Mesenchymal stem cell (in vitro differentiated cells and primary cell): Measurements from ENCODE around the gene POLR1B. TPM values are rescaled to one million over a fixed set of nuclear protein-coding genes. Genes with fewer than 3 reads are reported as not detected.
A peak's percentile ranks its signal among the peaks of the same experiment; 100 is the strongest.

Experiments
- DNase-seq: peaks from one replicate; pipeline ENCODE4 v3.0.0-alpha.2; 2013
- H2AFZ ChIP-seq: one replicate; pipeline ENCODE4 v1.6.1; 2013; ENCODE audit warnings: low read depth, mild to moderate bottlenecking, control low read depth, inconsistent platforms, low read length, moderate library complexity
- H2AK5ac ChIP-seq: 2 replicates; pipeline ENCODE4 v1.6.1; 2013; ENCODE audit warnings: low read length, moderate library complexity, mild to moderate bottlenecking, inconsistent platforms; ENCODE audit not compliant: severe bottlenecking
- H2BK120ac ChIP-seq: one replicate; pipeline ENCODE4 v1.6.1; 2013; ENCODE audit warnings: low read depth, mild to moderate bottlenecking, inconsistent platforms, low read length, moderate library complexity
- H2BK12ac ChIP-seq, 2 experiments: one replicate each; pipeline ENCODE4 v1.6.1; 2013; ENCODE audit warnings: inconsistent platforms in 2 of 2, low read length in 2 of 2, mild to moderate bottlenecking in 2 of 2, moderate library complexity in 2 of 2, control low read depth in 1 of 2
- H2BK15ac ChIP-seq: one replicate; pipeline ENCODE4 v1.6.1; 2013; ENCODE audit warnings: mild to moderate bottlenecking, low read depth, inconsistent platforms; ENCODE audit not compliant: poor library complexity, severe bottlenecking
- H2BK5ac ChIP-seq: 2 replicates; pipeline ENCODE4 v1.6.1; 2013; ENCODE audit warnings: low read depth, mild to moderate bottlenecking, low read length, control low read depth, inconsistent platforms; ENCODE audit not compliant: poor library complexity, severe bottlenecking
- H3K14ac ChIP-seq, 2 experiments: one replicate each; pipeline ENCODE4 v1.6.1; 2013; ENCODE audit warnings: inconsistent platforms in 2 of 2, low read length in 2 of 2, control low read depth in 1 of 2, mild to moderate bottlenecking in 1 of 2, moderate library complexity in 1 of 2
- H3K18ac ChIP-seq, 2 experiments: one replicate each; pipeline ENCODE4 v1.6.1; 2013; ENCODE audit warnings: inconsistent platforms in 2 of 2, low read length in 2 of 2, control low read depth in 1 of 2, low read depth in 1 of 2, mild to moderate bottlenecking in 1 of 2
- H3K23ac ChIP-seq, 2 experiments: one replicate each; pipeline ENCODE4 v1.6.1; 2013; ENCODE audit warnings: inconsistent platforms in 2 of 2, low read length in 2 of 2, mild to moderate bottlenecking in 2 of 2, moderate library complexity in 2 of 2, control low read depth in 1 of 2
- H3K27ac ChIP-seq: 2 replicates; pipeline ENCODE4 v1.5.1; 2013; ENCODE audit warnings: mild to moderate bottlenecking, moderate library complexity, low read length, control low read depth, inconsistent platforms; ENCODE audit not compliant: poor library complexity, severe bottlenecking
- H3K27me3 ChIP-seq, 2 experiments: 2 replicates each; pipeline versions ENCODE4 v1.6.1 to v1.7.0; 2013; ENCODE audit warnings: low read length in 2 of 2, mild to moderate bottlenecking in 2 of 2, moderate library complexity in 2 of 2, control low read depth in 1 of 2, inconsistent platforms in 1 of 2; ENCODE audit not compliant: control insufficient read depth in 1 of 2, insufficient read depth in 1 of 2
- H3K36me3 ChIP-seq, 2 experiments: 2 replicates each; pipeline versions ENCODE4 v1.6.1 to v1.7.0; 2013; ENCODE audit warnings: low read length in 2 of 2, control low read depth in 1 of 2, inconsistent platforms in 1 of 2, low read depth in 1 of 2, mild to moderate bottlenecking in 1 of 2; ENCODE audit not compliant: insufficient read depth in 2 of 2, control insufficient read depth in 1 of 2
- H3K4ac ChIP-seq, 2 experiments: one replicate each; pipeline ENCODE4 v1.6.1; 2013; ENCODE audit warnings: inconsistent platforms in 2 of 2, low read length in 2 of 2, mild to moderate bottlenecking in 2 of 2, moderate library complexity in 2 of 2, control low read depth in 1 of 2, low read depth in 1 of 2
- H3K4me1 ChIP-seq: 2 replicates; pipeline ENCODE4 v1.6.1; 2013; ENCODE audit warnings: low read depth, low read length, control low read depth; ENCODE audit not compliant: control insufficient read depth, insufficient read depth
- H3K4me2 ChIP-seq: 2 replicates; pipeline ENCODE4 v1.6.1; 2013; ENCODE audit warnings: low read length, mild to moderate bottlenecking, inconsistent platforms; ENCODE audit not compliant: poor library complexity, severe bottlenecking
- H3K4me3 ChIP-seq, 2 experiments: 2 replicates each; pipeline versions ENCODE4 v1.5.1 to v1.7.0; 2013; ENCODE audit warnings: low read length in 2 of 2, mild to moderate bottlenecking in 2 of 2, control low read depth in 1 of 2, low read depth in 1 of 2; ENCODE audit not compliant: insufficient read depth in 1 of 2
- H3K79me1 ChIP-seq: replicated peaks from 2 replicates; pipeline ENCODE4 v1.6.1; 2013; ENCODE audit warnings: mild to moderate bottlenecking, control low read depth, low read length, inconsistent platforms; ENCODE audit not compliant: poor library complexity, severe bottlenecking
- H3K9ac ChIP-seq: 2 replicates; pipeline ENCODE4 v1.7.0; 2013; ENCODE audit warnings: mild to moderate bottlenecking, low read length, moderate library complexity
- H3K9me3 ChIP-seq: 2 replicates; pipeline ENCODE4 v1.7.0; 2013; ENCODE audit warnings: mild to moderate bottlenecking, low read length; ENCODE audit not compliant: control insufficient read depth
- H4K8ac ChIP-seq: one replicate; pipeline ENCODE4 v1.6.1; 2013; ENCODE audit warnings: inconsistent platforms, mild to moderate bottlenecking, low read length, moderate library complexity
- H4K91ac ChIP-seq: one replicate; pipeline ENCODE4 v1.6.1; 2013; ENCODE audit warnings: mild to moderate bottlenecking, low read length, inconsistent platforms
- WGBS: methylation state at CpG from one replicate; pipeline ENCODE4 v1.1.7; 2013; ENCODE audit warnings: mixed read lengths; 5-methylcytosine and 5-hydroxymethylcytosine counted together
- polyA plus RNA-seq, 2 experiments: library from polyadenylated mRNA; stranded (reverse); fragments of 200-250 nt; gene quantifications; one replicate each; pipeline ENCODE4 v1.2.3, GENCODE V29; 2013

POLR1B gene
- polyA plus RNA-seq (2013, experiment 1 of 2) = 4.4 TPM
- polyA plus RNA-seq (2013, experiment 2 of 2) = 3.5 TPM

GRCh38 chr2:112542123-112542983 is at the start of gene POLR1B:
POLR1B (plus strand) TSS chr2:112542465; CDS start chr2:112542495, 30 bp downstream.
- Histone ChIP-seq H4K8ac (peak within 1 kb of the TSS; percentile 76), H3K9ac (peak within 1 kb of the TSS; percentile 96), H3K36me3 (peaks cover 0 to 8% of the 10 kb centered on the region in 2 experiments), H2BK5ac (peak within 1 kb of the TSS; percentile 82), H2BK15ac (peak within 1 kb of the TSS; percentile 86), H3K18ac (peak within 1 kb of the TSS; percentile 73 to 80), H4K91ac (peak within 1 kb of the TSS; percentile 46), H2BK12ac (no peak within 1 kb of the TSS), H3K4ac (peak within 1 kb of the TSS in 1 of 2 experiments; percentile 44), H2BK120ac (peak within 1 kb of the TSS; percentile 75), H3K9me3 (no peaks in the 10 kb centered on the region), H2AK5ac (no peak within 1 kb of the TSS), H3K23ac (no peak within 1 kb of the TSS), H3K14ac (no peak within 1 kb of the TSS), H3K27me3 (no peaks in the 10 kb centered on the region), H3K4me2 (peak within 1 kb of the TSS; percentile 86), H3K4me3 (peak within 1 kb of the TSS; percentile 94 to 99), H2AFZ (peak within 1 kb of the TSS; percentile 83), H3K79me1 (peaks cover 16% of the 10 kb centered on the region), H3K27ac (peak within 1 kb of the TSS; percentile 84), H3K4me1 (peaks cover 10% of the 10 kb centered on the region)
- peak; percentile 87 for DNase-seq
- WGBS = under 1% methylated on average over 66 of the region's 67 CpGs

- no peak overlapping the region for H3K4ac ChIP-seq
- H2AK5ac ChIP-seq = no peak overlapping the region
- no peak overlapping the region for H3K4me3 ChIP-seq
- no peak overlapping the region for H4K91ac ChIP-seq
- peak; percentile 29 for DNase-seq
- H3K23ac ChIP-seq = no peak overlapping the region
- no peak overlapping the region for H2BK120ac ChIP-seq
- peaks cover 2% of the 10 kb centered on the region for H3K4me1 ChIP-seq
- no peaks in the 10 kb centered on the region for H3K9me3 ChIP-seq
- no peak overlapping the region for H3K27ac ChIP-seq
- no peak overlapping the region for H3K18ac ChIP-seq
- WGBS = 87% methylated on average over 2 of the region's 3 CpGs
- H3K79me1 ChIP-seq = peaks cover 10% of the 10 kb centered on the region
- H3K14ac ChIP-seq = no peak overlapping the region
- H2BK15ac ChIP-seq = no peak overlapping the region
- H2AFZ ChIP-seq = no peak overlapping the region
- H2BK5ac ChIP-seq = no peak overlapping the region
- no peak overlapping the region for H3K9ac ChIP-seq
- H2BK12ac ChIP-seq = no peak overlapping the region
- no peak overlapping the region for H4K8ac ChIP-seq
- H3K36me3 ChIP-seq = peaks cover 6 to 22% of the 10 kb centered on the region in 2 experiments
- H3K4me2 ChIP-seq = no peak overlapping the region
- no peaks in the 10 kb centered on the region for H3K27me3 ChIP-seq
Observed at GRCh38 chr2:112493048-112493447, 49.2 kb upstream of the POLR1B start.

GRCh38 chr2:112493858-112494648 is 48.2 kb upstream of the POLR1B start:
- 71% methylated on average over 9 of the region's 9 CpGs for WGBS
- no peak overlapping the region for H3K4me2 ChIP-seq
- H3K79me1 ChIP-seq = peaks cover 7% of the 10 kb centered on the region
- no peak overlapping the region for H2BK120ac ChIP-seq
- H2AK5ac ChIP-seq = no peak overlapping the region
- no peak overlapping the region for H4K8ac ChIP-seq
- no peak overlapping the region for H3K23ac ChIP-seq
- no peak overlapping the region for H3K14ac ChIP-seq
- peaks cover 2% of the 10 kb centered on the region for H3K4me1 ChIP-seq
- H3K4ac ChIP-seq = peak overlapping the region in 1 of 2 experiments; percentile 61
- H3K27me3 ChIP-seq = no peaks in the 10 kb centered on the region
- H3K18ac ChIP-seq = no peak overlapping the region
- H3K9ac ChIP-seq = no peak overlapping the region
- H3K27ac ChIP-seq = no peak overlapping the region
- no peak overlapping the region for H2BK5ac ChIP-seq
- peaks cover 2 to 22% of the 10 kb centered on the region in 2 experiments for H3K36me3 ChIP-seq
- DNase-seq = peak; percentile 76
- no peak overlapping the region for H2AFZ ChIP-seq
- H3K4me3 ChIP-seq = peak overlapping the region in 1 of 2 experiments; percentile 20
- no peak overlapping the region for H2BK12ac ChIP-seq
- H2BK15ac ChIP-seq = no peak overlapping the region
- no peak overlapping the region for H4K91ac ChIP-seq
- no peaks in the 10 kb centered on the region for H3K9me3 ChIP-seq

DNA sequence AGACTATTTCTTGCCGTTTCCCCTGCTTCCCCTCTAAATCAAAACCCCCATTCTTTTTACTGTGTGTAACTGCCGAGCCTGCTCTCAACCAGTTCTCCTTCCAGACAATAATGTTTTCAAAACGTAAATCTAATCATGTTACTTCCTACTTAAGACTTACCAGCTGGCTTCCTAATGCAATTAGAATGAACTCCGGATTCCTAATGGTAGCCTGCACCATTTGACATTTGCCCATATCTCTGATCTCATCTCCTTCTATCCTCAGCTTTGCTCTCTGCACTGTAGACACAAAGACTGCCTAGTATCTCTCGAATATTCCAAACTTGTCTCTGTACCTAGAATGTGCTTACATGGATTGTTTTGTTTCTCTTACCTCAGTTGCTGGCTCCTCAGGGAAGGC is 47.4 kb upstream of the POLR1B start:
- H4K91ac ChIP-seq = no peak overlapping the region
- H2AK5ac ChIP-seq = no peak overlapping the region
- 75% methylated on average over 5 of the region's 5 CpGs for whole genome bisulfite sequencing
- H3K27ac ChIP-seq = no peak overlapping the region
- no peak overlapping the region for H3K18ac ChIP-seq
- H3K23ac ChIP-seq = no peak overlapping the region
- no peaks in the 10 kb centered on the region for H3K9me3 ChIP-seq
- no peak overlapping the region for H2BK5ac ChIP-seq
- no peak overlapping the region for H3K9ac ChIP-seq
- no peak overlapping the region for H3K4ac ChIP-seq
- H2BK120ac ChIP-seq = no peak overlapping the region
- peaks cover 2 to 21% of the 10 kb centered on the region in 2 experiments for H3K36me3 ChIP-seq
- H3K79me1 ChIP-seq = peaks cover 7% of the 10 kb centered on the region
- no peak overlapping the region for H3K14ac ChIP-seq
- H2AFZ ChIP-seq = no peak overlapping the region
- no peak overlapping the region for H2BK15ac ChIP-seq
- no peak overlapping the region for H2BK12ac ChIP-seq
- no peak for DNase-seq
- no peak overlapping the region for H4K8ac ChIP-seq
- H3K4me1 ChIP-seq = peaks cover 2% of the 10 kb centered on the region
- H3K4me3 ChIP-seq = no peak overlapping the region
- H3K4me2 ChIP-seq = no peak overlapping the region
- no peaks in the 10 kb centered on the region for H3K27me3 ChIP-seq
